ENCODE results near the gene ESF1.

DNA sequence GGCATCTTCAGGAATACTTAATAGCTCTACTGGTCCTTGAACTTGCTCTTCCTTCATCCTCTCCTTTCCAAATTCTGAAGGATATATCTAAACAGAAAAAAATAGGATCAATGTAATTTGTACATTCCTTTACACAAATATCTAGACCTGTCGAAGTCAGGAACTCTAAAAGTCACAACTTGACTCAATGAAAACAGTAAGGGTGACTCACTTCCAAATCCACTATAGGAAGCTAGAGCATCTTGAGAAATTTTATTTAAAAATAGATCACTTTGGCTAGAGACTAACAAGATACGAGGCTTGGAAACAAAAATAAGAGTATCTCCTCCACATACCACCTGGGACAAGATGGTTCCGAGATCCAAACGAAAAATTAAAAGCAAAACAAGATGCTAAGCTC lies 12.2 kb downstream of the ESF1 start:
- no peak for TF ChIP-seq CTCF (conservative IDR thresholded peaks at IDR 0.05; ENCODE audit: low read depth in 2 of 2)
- no peak for TF ChIP-seq POLR2AphosphoS5 (IDR thresholded peaks at IDR 0.05; ENCODE audit: low read depth)
- TF ChIP-seq EZH2 (IDR thresholded peaks at IDR 0.05; ENCODE audit: low read depth, unreplicated experiment), result no peak
- no peak for TF ChIP-seq REST (IDR thresholded peaks at IDR 0.05; ENCODE audit: unreplicated experiment)
- no peak for TF ChIP-seq STAT1 (IDR thresholded peaks at IDR 0.05; ENCODE audit: unreplicated experiment)
- no peak for TF ChIP-seq JUNB (IDR thresholded peaks at IDR 0.05; ENCODE audit: unreplicated experiment)
